HG03460 (cell line): ENCODE measurements around the gene KLF6.

Experiments used
- ATAC-seq: cut with Tn5 transposase; IDR thresholded peaks from one replicate; pipeline ENCODE4 v1.9.1; 2021; ENCODE audit not compliant: unreplicated experiment

The KLF6 gene

GRCh38 chr10:3784510-3785250, at the start of gene KLF6:
Gene KLF6, minus strand, starts transcription at chr10:3785209. Its CDS starts 195 bp downstream, at chr10:3785014.
- no peak for ATAC-seq

- no peak for ATAC-seq
Measured at GRCh38 chr10:3834404-3834803, 49.4 kb upstream of the KLF6 start.

DNA sequence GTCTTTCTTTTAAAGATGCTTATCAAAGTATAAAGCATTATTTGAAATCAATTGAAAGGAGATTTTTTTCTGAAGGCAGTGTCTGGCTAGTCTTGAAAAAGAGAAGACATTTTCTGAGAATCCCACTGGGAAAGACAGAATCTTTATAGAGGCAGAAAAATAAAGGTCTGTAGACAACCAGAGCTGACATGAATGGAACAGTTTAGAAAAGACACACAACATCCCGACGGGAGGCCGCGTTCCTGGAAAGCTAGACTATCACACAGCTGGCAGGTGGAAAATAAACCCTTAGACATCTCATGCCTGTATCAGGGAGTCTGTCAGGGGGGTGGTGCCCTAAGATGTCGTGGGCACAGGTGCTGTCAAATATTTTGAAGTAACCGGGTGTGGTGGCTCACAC, 48.0 kb upstream of the KLF6 start:
- ATAC-seq, result no peak

DNA sequence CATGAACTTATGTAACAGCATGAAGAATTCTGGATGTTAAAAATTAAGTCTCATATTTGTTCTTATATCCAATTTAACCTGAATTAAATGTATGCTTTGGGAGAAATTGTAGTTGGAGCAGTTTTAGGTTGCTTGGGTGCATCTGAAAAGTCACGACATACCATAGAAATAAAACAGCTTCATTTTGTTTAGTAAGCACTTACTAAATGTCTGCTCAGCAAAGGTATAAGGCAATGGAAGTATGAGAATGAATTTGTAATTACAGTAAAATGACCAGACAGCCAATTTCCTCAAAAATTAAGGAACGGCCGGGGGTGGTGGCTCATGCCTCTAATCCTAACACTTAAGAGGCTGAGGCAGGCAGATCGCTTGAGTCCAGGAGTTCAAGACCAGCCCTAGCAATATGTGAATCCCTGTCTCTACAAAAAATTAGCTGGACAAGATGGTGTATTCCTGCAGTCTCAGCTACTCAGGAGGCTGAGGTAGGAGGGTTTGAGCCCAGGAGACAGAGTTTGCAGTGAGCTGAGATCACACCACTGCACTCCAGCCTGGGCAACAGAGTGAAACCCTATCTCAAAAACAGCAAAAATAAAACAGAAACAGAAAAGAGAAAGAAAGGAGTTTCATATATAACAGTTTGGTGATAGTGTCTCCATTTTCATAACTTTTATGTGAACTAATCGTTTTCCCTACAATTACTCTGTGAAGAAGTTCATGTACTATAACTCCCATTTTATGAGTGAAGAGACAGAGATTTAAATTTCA, 47.2 kb upstream of the KLF6 start:
- no peak for ATAC-seq

GRCh38 chr10:3831608-3832007, 46.6 kb upstream of the KLF6 start:
- ATAC-seq, result no peak

GRCh38 chr10:3830946-3831345, 45.9 kb upstream of the KLF6 start:
- ATAC-seq, result no peak

GRCh38 chr10:3829156-3830050, 44.4 kb upstream of the KLF6 start:
- no peak for ATAC-seq

GRCh38 chr10:3828404-3829155, 43.6 kb upstream of the KLF6 start:
- ATAC-seq, result no peak

GRCh38 chr10:3827768-3828403, 42.9 kb upstream of the KLF6 start:
- no peak for ATAC-seq

- no peak for ATAC-seq
Measured at GRCh38 chr10:3827266-3827665, 42.3 kb upstream of the KLF6 start.

DNA sequence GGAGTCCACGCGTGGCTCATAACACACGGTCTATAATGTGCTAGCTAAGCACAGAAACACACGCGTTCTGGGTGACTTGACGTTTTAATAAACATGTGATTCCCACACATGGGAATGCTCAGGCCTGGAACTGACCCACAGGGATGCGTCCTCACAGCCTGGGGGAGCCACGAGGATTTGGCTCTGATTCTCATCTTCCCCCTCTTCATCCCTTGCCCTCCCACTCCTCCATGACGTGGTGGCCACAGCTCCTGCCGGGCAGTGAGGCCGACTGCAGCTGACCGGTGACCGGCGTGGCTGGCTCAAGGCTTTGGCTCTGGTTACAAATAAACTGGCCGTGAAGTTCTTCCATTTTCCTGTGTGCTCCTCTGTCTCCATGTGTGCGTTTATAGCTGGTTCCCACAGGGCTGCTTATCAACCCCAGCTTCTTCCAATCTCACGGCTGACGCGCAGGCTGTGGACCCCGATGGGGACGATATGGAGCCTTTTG, 40.9 kb upstream of the KLF6 start:
- ATAC-seq, result no peak

GRCh38 chr10:3825244-3825643, 40.2 kb upstream of the KLF6 start:
- ATAC-seq, result no peak

- no peak for ATAC-seq
Measured at GRCh38 chr10:3822541-3823330, 37.7 kb upstream of the KLF6 start.

GRCh38 chr10:3820255-3820654, 35.2 kb upstream of the KLF6 start:
- no peak for ATAC-seq

DNA sequence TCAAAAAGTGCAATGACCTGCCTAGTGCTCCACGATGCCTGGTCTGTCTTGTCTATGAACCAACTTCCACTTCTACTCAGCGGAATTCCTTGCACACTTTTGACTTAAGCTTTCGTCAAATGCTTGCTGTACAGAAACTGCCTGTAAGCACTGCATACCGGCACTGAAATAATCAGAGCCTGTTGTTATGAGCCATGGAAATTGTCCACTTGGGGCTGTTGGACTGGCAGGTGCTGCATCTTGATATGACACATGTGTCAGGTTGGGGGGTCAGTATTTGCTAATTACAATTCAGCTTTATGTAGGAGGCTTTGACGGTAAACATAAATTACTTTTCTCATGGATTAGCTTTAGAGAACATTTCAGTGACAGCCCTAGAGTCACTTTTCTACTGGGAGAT, 32.0 kb upstream of the KLF6 start:
- no peak for ATAC-seq

DNA sequence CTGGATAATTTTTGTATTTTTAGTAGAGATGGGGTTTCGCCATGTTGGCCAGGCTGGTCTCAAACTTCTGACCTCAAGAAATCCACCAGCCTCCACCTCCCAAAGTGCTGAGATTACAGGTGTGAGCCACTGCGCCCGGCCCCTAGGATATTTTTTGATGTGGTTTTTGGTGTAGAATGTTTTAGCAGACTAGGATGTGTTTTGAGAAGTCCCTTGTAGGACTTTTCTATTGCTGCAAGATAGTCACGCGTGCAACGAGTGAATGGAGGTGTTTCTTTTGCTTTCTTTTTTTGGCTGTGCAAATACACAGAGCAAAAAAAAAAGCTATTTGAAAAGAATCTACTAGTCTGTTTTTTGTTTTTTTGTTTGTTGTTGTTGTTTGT, 29.8 kb upstream of the KLF6 start:
- no peak for ATAC-seq

GRCh38 chr10:3813986-3814837, 29.2 kb upstream of the KLF6 start:
- ATAC-seq, result no peak

DNA sequence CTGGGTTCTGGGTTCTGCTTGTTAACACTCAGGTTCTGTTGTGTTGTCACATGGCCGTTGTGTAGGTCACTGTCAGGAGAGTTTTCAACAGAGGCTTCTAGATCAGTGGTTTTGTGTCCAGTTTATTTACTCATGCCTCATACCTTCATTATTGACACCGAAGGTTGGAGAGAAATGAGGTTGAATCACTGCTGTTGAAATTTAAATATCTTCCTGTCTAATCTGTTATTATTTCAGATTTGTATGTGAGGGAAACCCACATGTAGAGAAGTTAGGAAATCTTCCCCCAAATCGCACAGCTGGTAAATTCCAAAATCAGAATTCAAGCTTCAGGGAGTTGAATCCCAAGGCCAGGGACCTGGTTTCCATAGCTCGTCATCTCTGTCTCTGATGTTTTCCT, 28.3 kb upstream of the KLF6 start:
- no peak for ATAC-seq
